K562 (cell line): Measurements from ENCODE around the gene CFAP69. TPM values are rescaled to one million over a fixed set of nuclear protein-coding genes. Genes with fewer than 3 reads are reported as not detected.

ENCODE experiments used
- ATAC-seq: fragments of 200-7000 bp; cut with Tn5 transposase; 3 replicates; pipeline ENCODE4 v1.9.1; 2020; ENCODE audit warnings: moderate library complexity
- BruUV-seq: library from RNA; stranded (reverse); fragments of 400-500 nt; replicated peaks from 2 replicates; lab custom pipeline; 2021; lab: Mats Ljungman, UMichigan
- CTCF ChIA-PET: fragments of 300-600 bp; formaldehyde crosslinking; extraction: SDS; loops from one replicate; lab custom pipeline; 2021; ENCODE audit warnings: low intra/inter-chr PET ratio; lab: Yijun Ruan, JAX
- POLR2A ChIA-PET: fragments of 300-600, 350-650 bp; sonication (Branson Sonifier 250); formaldehyde crosslinking; extraction: SDS; loops from one replicate; lab custom pipeline; 2021; ENCODE audit warnings: antibody characterized with exemption, inconsistent platforms; lab: Yijun Ruan, JAX
- DNase-seq, 4 experiments: peaks; one replicate each; pipeline versions ENCODE4 v3.0.0 to v3.0.0-alpha.2; 2011 to 2018; ENCODE audit warnings: low spot score in 3 of 4, mixed read lengths in 3 of 4; ENCODE audit errors: extremely low read depth in 1 of 4
- FAIRE-seq: peaks from 2 replicates; lab custom pipeline; 2011; peaks lifted over from hg19 to GRCh38; lab: Jason Lieb, UNC
- H2AFZ ChIP-seq: 2 replicates; pipeline ENCODE4 v1.6.0; 2011; ENCODE audit warnings: low read depth, low read length, control low read depth, inconsistent platforms
- H3K27ac ChIP-seq: fragments of 200-600 bp; 3 replicates; pipeline ENCODE4 v1.8.0; 2011; ENCODE audit warnings: low read depth, mild to moderate bottlenecking, control low read depth, inconsistent platforms, low read length, moderate library complexity, mixed read lengths; ENCODE audit errors: extremely low read depth
- H3K27me3 ChIP-seq, 2 experiments: fragments of 300-600 bp in 1 of 2; 2 replicates in 1 of 2; 3 replicates in 1 of 2; pipeline versions ENCODE4 v1.6.0 to v1.8.0; 2011; ENCODE audit warnings: inconsistent platforms in 2 of 2, low read length in 2 of 2, mild to moderate bottlenecking in 1 of 2, mixed read lengths in 1 of 2, moderate library complexity in 1 of 2; ENCODE audit not compliant: control insufficient read depth in 2 of 2, insufficient read depth in 2 of 2
- H3K36me3 ChIP-seq: fragments of 300-600 bp; 3 replicates; pipeline ENCODE4 v1.8.0; 2011; ENCODE audit warnings: mild to moderate bottlenecking, low read length, inconsistent platforms; ENCODE audit not compliant: control insufficient read depth, insufficient read depth
- H3K4me1 ChIP-seq, 2 experiments: fragments of 200-600 bp in 1 of 2; replicated peaks in 1 of 2; 2 replicates in 1 of 2; 3 replicates in 1 of 2; pipeline versions ENCODE4 v1.5.1 to v1.8.0; 2011; ENCODE audit warnings: inconsistent platforms in 2 of 2, low read length in 2 of 2, mild to moderate bottlenecking in 1 of 2, mixed read lengths in 1 of 2, moderate library complexity in 1 of 2; ENCODE audit not compliant: control insufficient read depth in 2 of 2, insufficient read depth in 2 of 2
- H3K4me2 ChIP-seq: 2 replicates; pipeline ENCODE4 v1.6.1; 2011; ENCODE audit warnings: low read length, control low read depth, inconsistent platforms, mixed read lengths; ENCODE audit not compliant: insufficient read depth
- H3K4me3 ChIP-seq: fragments of 200-600 bp; sonication (generic), shearing (Covaris generic); 2 replicates; pipeline ENCODE4 v1.5.1; 2016; ENCODE audit warnings: control low read depth, inconsistent platforms
- H3K79me2 ChIP-seq: fragments of 200-600 bp; 3 replicates; pipeline ENCODE4 v1.8.0; 2011; ENCODE audit warnings: low read length, inconsistent platforms; ENCODE audit not compliant: control insufficient read depth, insufficient read depth
- H3K9ac ChIP-seq, 2 experiments: 2 replicates each; pipeline versions ENCODE4 v1.6.0 to v1.6.1; 2011; ENCODE audit warnings: low read depth in 2 of 2, low read length in 2 of 2, control low read depth in 1 of 2, inconsistent platforms in 1 of 2, mild to moderate bottlenecking in 1 of 2, mixed read lengths in 1 of 2; ENCODE audit not compliant: insufficient read depth in 1 of 2
- H3K9me1 ChIP-seq: one replicate; pipeline ENCODE4 v1.6.0; 2011; ENCODE audit warnings: inconsistent platforms, mild to moderate bottlenecking, low read length, moderate library complexity; ENCODE audit not compliant: control insufficient read depth, insufficient read depth
- H3K9me3 ChIP-seq: replicated peaks from 2 replicates; pipeline ENCODE4 v1.5.1; 2011; ENCODE audit warnings: low read depth, low read length, inconsistent platforms; ENCODE audit not compliant: control insufficient read depth, insufficient read depth
- H4K20me1 ChIP-seq: replicated peaks from 2 replicates; pipeline ENCODE4 v1.6.1; 2011; ENCODE audit warnings: low read length, inconsistent platforms, mixed read lengths; ENCODE audit not compliant: control insufficient read depth, insufficient read depth
- ADNP ChIP-seq: fragments of 200-800 bp; sonication (Bioruptor generic); IDR thresholded peaks from 2 replicates; pipeline ENCODE4 v1.6.1; 2016; ENCODE audit warnings: missing genetic modification characterization, missing compliant biosample characterization
- ERF ChIP-seq: fragments of 450-650 bp; formaldehyde crosslinking; IDR thresholded peaks from 2 replicates; pipeline ENCODE4 v1.4.0; 2020; ENCODE audit warnings: mild to moderate bottlenecking, mixed read lengths
- FOXM1 ChIP-seq, 2 experiments: fragments of 450-650 bp in 1 of 2; sonication (generic) in 1 of 2; formaldehyde crosslinking in 1 of 2; IDR thresholded peaks; 2 replicates each; pipeline versions ENCODE4 v1.6.1 to v1.9.0; 2017 to 2022; ENCODE audit warnings: low read depth in 2 of 2, mild to moderate bottlenecking in 2 of 2, missing genetic modification reagents in 1 of 2, moderate library complexity in 1 of 2
- HMG20A ChIP-seq: fragments of 450-650 bp; formaldehyde crosslinking; conservative IDR thresholded peaks from 2 replicates; pipeline ENCODE4 v1.4.0; 2020; ENCODE audit warnings: mild to moderate bottlenecking, mixed read lengths
- LEF1 ChIP-seq: fragments of 450-650 bp; IDR thresholded peaks from 2 replicates; pipeline ENCODE4 v1.6.1; 2016; ENCODE audit warnings: mild to moderate bottlenecking
- NELFE ChIP-seq: IDR thresholded peaks from 2 replicates; pipeline ENCODE4 v1.6.1; 2011; ENCODE audit warnings: mild to moderate bottlenecking; ENCODE audit not compliant: insufficient read depth, insufficient read length
- NFIC ChIP-seq: fragments of 450-650 bp; IDR thresholded peaks from 2 replicates; pipeline ENCODE4 v1.6.1; 2017; ENCODE audit warnings: mild to moderate bottlenecking, inconsistent platforms
- SAFB ChIP-seq: fragments of 200-400 bp; formaldehyde crosslinking; IDR thresholded peaks from 2 replicates; pipeline ENCODE4 v1.6.1; 2017; ENCODE audit warnings: low read depth, low read length, borderline replicate concordance
- ZBED1 ChIP-seq: IDR thresholded peaks from 2 replicates; pipeline ENCODE4 v1.6.1; 2014
- WGBS: fragments of 100-300 bp; shearing (Covaris generic); methylation state at CpG from one replicate; pipeline ENCODE4 v1.1.6; 2016; ENCODE audit warnings: low coverage, mixed read lengths; ENCODE audit not compliant: insufficient coverage; ENCODE audit errors: missing lambda C conversion rate; 5-methylcytosine and 5-hydroxymethylcytosine counted together
- in situ Hi-C: fragments of 300-500 bp; cut with MboI; formaldehyde crosslinking; loops from 4 replicates; pipeline ENCODE4 v1.15.0; 2018; ENCODE audit warnings: inconsistent platforms, mixed read lengths
- intact Hi-C: fragments of 100-400 bp; cut with micrococcal nuclease; formaldehyde crosslinking; loops from 2 replicates; pipeline ENCODE4 v1.14.2; 2022
- polyA plus RNA-seq, 8 experiments: library from polyadenylated mRNA; depleted of rRNA in 4 of 8; stranded (reverse) in 5 of 8; unstranded in 3 of 8; fragments of >200 nt; fragmentation: Nextera tagmentation in 2 of 8; fragmentation: Illumina TruSeq in 1 of 8; extraction: Ambion mirVana in 2 of 8; extraction: Trizol in 1 of 8; gene quantifications; 2 replicates each; pipeline versions ENCODE4 v1.2.1 to v1.2.3, GENCODE V29; 2011 to 2014; ENCODE audit warnings: inconsistent platforms in 1 of 8, missing spikeins in 1 of 8
- total RNA-seq, 7 experiments: library from RNA; depleted of rRNA in 6 of 7; stranded (reverse); fragments of >200 nt in 6 of 7; fragmentation: Illumina TruSeq in 2 of 7; extraction: Trizol in 2 of 7; gene quantifications; 2 replicates each; pipeline versions ENCODE4 v1.2.1 to v1.2.3, GENCODE V29; 2011 to 2021; ENCODE audit warnings: low replicate concordance in 1 of 7
- TF ChIP-seq, protein P1 (sequence below): fragments of 450-650 bp; IDR thresholded peaks from 2 replicates; pipeline ENCODE4 v1.6.1; 2016; ENCODE audit warnings: low read depth, mild to moderate bottlenecking, moderate library complexity
- TF ChIP-seq, protein P2 (sequence below): sonication (generic); formaldehyde crosslinking; IDR thresholded peaks from 2 replicates; pipeline ENCODE4 v1.8.0; 2022; ENCODE audit warnings: missing genetic modification reagents, mild to moderate bottlenecking, borderline replicate concordance
- TF ChIP-seq, protein P3 (sequence below), 3 experiments: fragments of 200-800 bp in 1 of 3; fragments of 250-450 bp in 1 of 3; fragments of 450-650 bp in 1 of 3; sonication (Bioruptor Pico) in 1 of 3; sonication (Bioruptor generic) in 1 of 3; formaldehyde crosslinking in 1 of 3; IDR thresholded peaks; 2 replicates each; pipeline versions ENCODE4 v1.6.1 to v1.8.0; 2016 to 2022; ENCODE audit warnings: mild to moderate bottlenecking in 2 of 3, missing genetic modification characterization in 2 of 3, missing compliant biosample characterization in 1 of 3, moderate library complexity in 1 of 3
- TF ChIP-seq, protein P4 (sequence below): fragments of 450-650 bp; IDR thresholded peaks from 2 replicates; pipeline ENCODE4 v1.6.1; 2017; ENCODE audit warnings: mild to moderate bottlenecking, moderate library complexity

The CFAP69 gene
- total and polyA plus RNA-seq, 9 of the 15 experiments (the other 6 are each of a cell fraction or from before 2014, with no cell fraction given) = 0.24 to 5.1 (median 1.7) TPM

DNA sequence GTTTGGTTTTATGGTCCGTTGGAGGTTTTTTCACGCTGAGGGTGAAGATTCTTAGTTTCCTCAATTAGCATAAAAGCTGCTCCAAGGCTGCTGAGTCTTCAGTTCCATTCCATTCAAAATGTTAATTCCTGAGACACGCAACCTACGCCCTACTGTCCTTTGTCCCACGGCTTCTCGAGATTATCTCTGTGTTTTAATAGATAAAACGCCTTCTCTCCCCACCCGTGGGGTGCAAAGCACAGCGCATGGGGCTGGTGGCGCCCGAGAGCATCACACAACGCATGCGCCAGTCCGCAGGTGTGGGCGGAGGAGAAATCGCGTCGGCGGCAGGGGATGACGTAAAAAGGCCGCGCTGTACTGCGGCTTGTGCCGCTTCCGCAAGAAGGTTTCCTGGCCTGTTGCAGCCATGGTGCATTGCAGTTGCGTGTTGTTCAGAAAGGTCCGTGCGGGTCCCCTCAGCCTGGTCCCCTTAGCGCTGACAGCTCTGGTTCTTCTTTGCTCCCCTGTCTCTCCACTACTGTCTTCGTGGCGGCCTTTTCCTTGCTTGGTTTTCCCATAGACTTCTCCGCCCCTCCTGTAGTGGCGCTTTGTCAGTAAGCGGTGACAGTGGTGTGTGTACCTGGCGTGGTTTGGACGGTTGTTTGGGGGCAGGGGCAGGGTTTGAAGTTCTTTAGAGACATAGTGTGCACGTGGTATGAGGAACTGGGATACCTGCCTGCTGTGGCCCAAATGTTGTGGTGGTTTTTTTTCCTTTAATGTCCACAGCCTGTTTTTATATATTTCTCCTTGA, 101.6 kb downstream of the CFAP69 start, which contains the start of gene GTPBP10:
GTPBP10 (plus strand) TSS at position 381 of the 790 bp plus-strand sequence; CDS start at position 407, 26 bp downstream.
- Histone ChIP-seq H4K20me1 (no peaks in the 10 kb centered on the region), H2AFZ (peak within 1 kb of the TSS; percentile 98), H3K4me3 (peak within 1 kb of the TSS; percentile 77), H3K4me1 (peaks cover 8 to 14% of the 10 kb centered on the region in 2 experiments; a peak in 3 of 5 replicates), H3K9me1 (no peaks in the 10 kb centered on the region), H3K9me3 (no peaks in the 10 kb centered on the region), H3K4me2 (peak within 1 kb of the TSS; percentile 98), H3K9ac (peak within 1 kb of the TSS; percentile 95 to 98), H3K36me3 (peaks cover 9% of the 10 kb centered on the region; the same call in 1 of the 3 replicates), H3K27me3 (no peaks in the 10 kb centered on the region), H3K27ac (peak within 1 kb of the TSS; percentile 95), H3K79me2 (peaks cover 51% of the 10 kb centered on the region)
- under 1% methylated on average over 37 of the region's 37 CpGs for WGBS
- ATAC-seq (peak; percentile 92), FAIRE-seq (peak; percentile 94), DNase-seq (peak; percentile 95 to 99 (median 97))
- ChIA-PET POLR2A (interaction anchor here (1.1 to 1.2 kb wide), 2 partner anchors 22 to 28 kb away, joined by 3 to 4 read pairs; no protein-coding TSS in a partner anchor), CTCF (interaction anchor here (0.9 kb wide), 1 partner anchor 21 kb away, joined by 3 read pairs; no protein-coding TSS in a partner anchor)
- in situ Hi-C loops (loop anchor here (5.0 kb wide), 1 partner anchor 56 kb away; the partner anchor contains the start of gene CLDN12), intact Hi-C loops (loop anchor here (1.0 to 5.0 kb wide), 2 partner anchors 57 to 956 kb away; partner anchors contain the start of gene CLDN12)
- TSS peak; percentile 74 for BruUV-seq
- TF ChIP-seq, protein P1, sequence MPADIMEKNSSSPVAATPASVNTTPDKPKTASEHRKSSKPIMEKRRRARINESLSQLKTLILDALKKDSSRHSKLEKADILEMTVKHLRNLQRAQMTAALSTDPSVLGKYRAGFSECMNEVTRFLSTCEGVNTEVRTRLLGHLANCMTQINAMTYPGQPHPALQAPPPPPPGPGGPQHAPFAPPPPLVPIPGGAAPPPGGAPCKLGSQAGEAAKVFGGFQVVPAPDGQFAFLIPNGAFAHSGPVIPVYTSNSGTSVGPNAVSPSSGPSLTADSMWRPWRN = 0 out of 2 replicates have a peak, but pooled peaks have one; percentile 22
- TF ChIP-seq, protein P2, sequence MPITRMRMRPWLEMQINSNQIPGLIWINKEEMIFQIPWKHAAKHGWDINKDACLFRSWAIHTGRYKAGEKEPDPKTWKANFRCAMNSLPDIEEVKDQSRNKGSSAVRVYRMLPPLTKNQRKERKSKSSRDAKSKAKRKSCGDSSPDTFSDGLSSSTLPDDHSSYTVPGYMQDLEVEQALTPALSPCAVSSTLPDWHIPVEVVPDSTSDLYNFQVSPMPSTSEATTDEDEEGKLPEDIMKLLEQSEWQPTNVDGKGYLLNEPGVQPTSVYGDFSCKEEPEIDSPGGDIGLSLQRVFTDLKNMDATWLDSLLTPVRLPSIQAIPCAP (CRISPR knock-in tag) = no peak
- TF ChIP-seq HMG20A (CRISPR knock-in tag) (no peak), FOXM1 (IDR thresholded peaks at IDR 0.05; ENCODE audit: low read depth) (peak; percentile 70; the same call in 1 of the 2 replicates), FOXM1 (CRISPR knock-in tag; IDR thresholded peaks at IDR 0.05; ENCODE audit: low read depth) (no peak), ZBED1 (no peak), ERF (CRISPR knock-in tag) (peak; percentile 85), NFIC (peak; percentile 48; the same call in 1 of the 2 replicates), SAFB (peak; percentile 60; the same call in 1 of the 2 replicates), ADNP (tag) (no peak), NELFE (no peak), LEF1 (peak; percentile 68; the same call in 1 of the 2 replicates)
- TF ChIP-seq, protein P3, sequence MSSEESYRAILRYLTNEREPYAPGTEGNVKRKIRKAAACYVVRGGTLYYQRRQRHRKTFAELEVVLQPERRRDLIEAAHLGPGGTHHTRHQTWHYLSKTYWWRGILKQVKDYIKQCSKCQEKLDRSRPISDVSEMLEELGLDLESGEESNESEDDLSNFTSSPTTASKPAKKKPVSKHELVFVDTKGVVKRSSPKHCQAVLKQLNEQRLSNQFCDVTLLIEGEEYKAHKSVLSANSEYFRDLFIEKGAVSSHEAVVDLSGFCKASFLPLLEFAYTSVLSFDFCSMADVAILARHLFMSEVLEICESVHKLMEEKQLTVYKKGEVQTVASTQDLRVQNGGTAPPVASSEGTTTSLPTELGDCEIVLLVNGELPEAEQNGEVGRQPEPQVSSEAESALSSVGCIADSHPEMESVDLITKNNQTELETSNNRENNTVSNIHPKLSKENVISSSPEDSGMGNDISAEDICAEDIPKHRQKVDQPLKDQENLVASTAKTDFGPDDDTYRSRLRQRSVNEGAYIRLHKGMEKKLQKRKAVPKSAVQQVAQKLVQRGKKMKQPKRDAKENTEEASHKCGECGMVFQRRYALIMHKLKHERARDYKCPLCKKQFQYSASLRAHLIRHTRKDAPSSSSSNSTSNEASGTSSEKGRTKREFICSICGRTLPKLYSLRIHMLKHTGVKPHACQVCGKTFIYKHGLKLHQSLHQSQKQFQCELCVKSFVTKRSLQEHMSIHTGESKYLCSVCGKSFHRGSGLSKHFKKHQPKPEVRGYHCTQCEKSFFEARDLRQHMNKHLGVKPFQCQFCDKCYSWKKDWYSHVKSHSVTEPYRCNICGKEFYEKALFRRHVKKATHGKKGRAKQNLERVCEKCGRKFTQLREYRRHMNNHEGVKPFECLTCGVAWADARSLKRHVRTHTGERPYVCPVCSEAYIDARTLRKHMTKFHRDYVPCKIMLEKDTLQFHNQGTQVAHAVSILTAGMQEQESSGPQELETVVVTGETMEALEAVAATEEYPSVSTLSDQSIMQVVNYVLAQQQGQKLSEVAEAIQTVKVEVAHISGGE (CRISPR knock-in tag; IDR thresholded peaks at IDR 0.05) = peak in 2 of 3 experiments; percentile 37 to 83; a peak in 3 of 6 replicates
- TF ChIP-seq, protein P4, sequence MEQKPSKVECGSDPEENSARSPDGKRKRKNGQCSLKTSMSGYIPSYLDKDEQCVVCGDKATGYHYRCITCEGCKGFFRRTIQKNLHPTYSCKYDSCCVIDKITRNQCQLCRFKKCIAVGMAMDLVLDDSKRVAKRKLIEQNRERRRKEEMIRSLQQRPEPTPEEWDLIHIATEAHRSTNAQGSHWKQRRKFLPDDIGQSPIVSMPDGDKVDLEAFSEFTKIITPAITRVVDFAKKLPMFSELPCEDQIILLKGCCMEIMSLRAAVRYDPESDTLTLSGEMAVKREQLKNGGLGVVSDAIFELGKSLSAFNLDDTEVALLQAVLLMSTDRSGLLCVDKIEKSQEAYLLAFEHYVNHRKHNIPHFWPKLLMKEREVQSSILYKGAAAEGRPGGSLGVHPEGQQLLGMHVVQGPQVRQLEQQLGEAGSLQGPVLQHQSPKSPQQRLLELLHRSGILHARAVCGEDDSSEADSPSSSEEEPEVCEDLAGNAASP = no peak
